ENCODE measurements around the gene PGC.

DNA sequence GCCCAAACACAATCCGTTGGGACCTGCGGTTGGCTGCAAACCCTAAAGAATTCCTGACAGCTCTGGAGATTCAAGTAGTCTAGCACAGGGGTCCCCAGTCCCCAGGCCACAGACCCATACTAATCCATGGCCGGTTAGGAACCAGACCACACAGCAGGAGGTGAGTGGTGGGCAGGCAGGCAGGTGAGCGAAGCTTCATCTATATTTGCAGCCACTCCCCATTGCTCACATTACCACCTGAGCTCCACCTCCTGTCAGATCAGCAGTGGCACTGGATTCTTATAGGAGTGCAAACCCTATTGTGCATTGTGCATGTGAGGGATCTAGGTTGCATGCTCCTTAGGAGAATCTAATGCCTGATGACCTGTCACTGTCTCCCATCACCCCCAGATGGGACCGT lies 28.4 kb downstream of the PGC start:
- TF ChIP-seq, protein P1, sequence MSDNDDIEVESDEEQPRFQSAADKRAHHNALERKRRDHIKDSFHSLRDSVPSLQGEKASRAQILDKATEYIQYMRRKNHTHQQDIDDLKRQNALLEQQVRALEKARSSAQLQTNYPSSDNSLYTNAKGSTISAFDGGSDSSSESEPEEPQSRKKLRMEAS (IDR thresholded peaks at IDR 0.05) = no peak
- no peak for TF ChIP-seq POLR2A (IDR thresholded peaks at IDR 0.05; ENCODE audit: control extremely low read depth in 1 of 2, low read depth in 2 of 2, low read length in 2 of 2)
- TF ChIP-seq CHD1 (IDR thresholded peaks at IDR 0.05; ENCODE audit: low read depth, low read length) = no peak
- TF ChIP-seq, protein P2, sequence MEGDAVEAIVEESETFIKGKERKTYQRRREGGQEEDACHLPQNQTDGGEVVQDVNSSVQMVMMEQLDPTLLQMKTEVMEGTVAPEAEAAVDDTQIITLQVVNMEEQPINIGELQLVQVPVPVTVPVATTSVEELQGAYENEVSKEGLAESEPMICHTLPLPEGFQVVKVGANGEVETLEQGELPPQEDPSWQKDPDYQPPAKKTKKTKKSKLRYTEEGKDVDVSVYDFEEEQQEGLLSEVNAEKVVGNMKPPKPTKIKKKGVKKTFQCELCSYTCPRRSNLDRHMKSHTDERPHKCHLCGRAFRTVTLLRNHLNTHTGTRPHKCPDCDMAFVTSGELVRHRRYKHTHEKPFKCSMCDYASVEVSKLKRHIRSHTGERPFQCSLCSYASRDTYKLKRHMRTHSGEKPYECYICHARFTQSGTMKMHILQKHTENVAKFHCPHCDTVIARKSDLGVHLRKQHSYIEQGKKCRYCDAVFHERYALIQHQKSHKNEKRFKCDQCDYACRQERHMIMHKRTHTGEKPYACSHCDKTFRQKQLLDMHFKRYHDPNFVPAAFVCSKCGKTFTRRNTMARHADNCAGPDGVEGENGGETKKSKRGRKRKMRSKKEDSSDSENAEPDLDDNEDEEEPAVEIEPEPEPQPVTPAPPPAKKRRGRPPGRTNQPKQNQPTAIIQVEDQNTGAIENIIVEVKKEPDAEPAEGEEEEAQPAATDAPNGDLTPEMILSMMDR (IDR thresholded peaks at IDR 0.05; ENCODE audit: control extremely low read depth in 1 of 3, insufficient read depth in 1 of 3, low read depth in 1 of 3, low read length in 3 of 3) = no peak
- no peak for TF ChIP-seq ZNF274 (IDR thresholded peaks at IDR 0.05; ENCODE audit: borderline replicate concordance, extremely low read depth, low read length)
- no peak for TF ChIP-seq PHF8 (conservative IDR thresholded peaks at IDR 0.05; ENCODE audit: low read depth, low read length)
- no peak for TF ChIP-seq RXRA (IDR thresholded peaks at IDR 0.05; ENCODE audit: insufficient read depth, low read depth, low read length)
- TF ChIP-seq EZH2 (IDR thresholded peaks at IDR 0.05; ENCODE audit: low read depth, low read length, severe bottlenecking) = no peak
- TF ChIP-seq POLR2AphosphoS5 (IDR thresholded peaks at IDR 0.05; ENCODE audit: low read depth, low read length) = no peak
- no peak for TF ChIP-seq NRF1 (IDR thresholded peaks at IDR 0.05; ENCODE audit: low read depth, low read length)
- no peak for TF ChIP-seq TEAD4 (IDR thresholded peaks at IDR 0.05; ENCODE audit: low read depth, low read length)
- TF ChIP-seq CREB1 (IDR thresholded peaks at IDR 0.05) = no peak
- no peak for TF ChIP-seq TBP (IDR thresholded peaks at IDR 0.05; ENCODE audit: low read depth, low read length)

Data from H1 (cell line).